SK-N-SH (cell line): Measurements from ENCODE around the gene ZNG1A.

Experiments
- EP300 ChIP-seq, 2 experiments: IDR thresholded peaks; 2 replicates each; pipeline versions ENCODE4 v1.4.0 to v1.6.1; 2012; ENCODE audit warnings: borderline replicate concordance in 1 of 2, low read depth in 1 of 2, low read length in 1 of 2
- RAD21 ChIP-seq: IDR thresholded peaks from 2 replicates; pipeline ENCODE4 v1.6.1; 2012; ENCODE audit warnings: mild to moderate bottlenecking, low read length

- TF ChIP-seq RAD21: no peak
- TF ChIP-seq EP300 (IDR thresholded peaks at IDR 0.05; ENCODE audit: borderline replicate concordance in 1 of 2, low read depth in 1 of 2, low read length in 1 of 2): no peak
These were observed 49.0 kb upstream of the ZNG1A start for GRCh38 chr9:227860-228259.
